GM12891 (cell line): ENCODE data around the gene ZFPM1.

ENCODE experiments used
- DNase-seq: peaks from one replicate; pipeline ENCODE4 v3.0.0; 2011; ENCODE audit warnings: low spot score; ENCODE audit not compliant: insufficient read length
- FAIRE-seq: peaks from 2 replicates; lab custom pipeline; 2011; peaks lifted over from hg19 to GRCh38; lab: Jason Lieb, UNC
- PAX5 ChIP-seq: IDR thresholded peaks from 2 replicates; pipeline ENCODE4 v1.6.1; 2011; ENCODE audit warnings: low read length, moderate library complexity, mild to moderate bottlenecking; ENCODE audit not compliant: insufficient read depth, severe bottlenecking
- POLR2A ChIP-seq: IDR thresholded peaks from 2 replicates; pipeline ENCODE4 v1.6.1; 2011; ENCODE audit warnings: low read depth, low read length, control low read depth
- POLR2AphosphoS5 ChIP-seq: IDR thresholded peaks from 2 replicates; pipeline ENCODE4 v1.6.1; 2011; ENCODE audit warnings: low read depth, low read length, control low read depth
- POU2F2 ChIP-seq: IDR thresholded peaks from 2 replicates; pipeline ENCODE4 v1.6.1; 2011; ENCODE audit warnings: low read depth, mild to moderate bottlenecking, control low read depth, low read length, moderate library complexity
- SPI1 ChIP-seq: IDR thresholded peaks from 2 replicates; pipeline ENCODE4 v1.6.1; 2011; ENCODE audit warnings: low read depth, low read length, control low read depth
- TAF1 ChIP-seq: IDR thresholded peaks from 2 replicates; pipeline ENCODE4 v1.6.1; 2011; ENCODE audit warnings: low read depth, low read length, control low read depth

The ZFPM1 gene

DNA sequence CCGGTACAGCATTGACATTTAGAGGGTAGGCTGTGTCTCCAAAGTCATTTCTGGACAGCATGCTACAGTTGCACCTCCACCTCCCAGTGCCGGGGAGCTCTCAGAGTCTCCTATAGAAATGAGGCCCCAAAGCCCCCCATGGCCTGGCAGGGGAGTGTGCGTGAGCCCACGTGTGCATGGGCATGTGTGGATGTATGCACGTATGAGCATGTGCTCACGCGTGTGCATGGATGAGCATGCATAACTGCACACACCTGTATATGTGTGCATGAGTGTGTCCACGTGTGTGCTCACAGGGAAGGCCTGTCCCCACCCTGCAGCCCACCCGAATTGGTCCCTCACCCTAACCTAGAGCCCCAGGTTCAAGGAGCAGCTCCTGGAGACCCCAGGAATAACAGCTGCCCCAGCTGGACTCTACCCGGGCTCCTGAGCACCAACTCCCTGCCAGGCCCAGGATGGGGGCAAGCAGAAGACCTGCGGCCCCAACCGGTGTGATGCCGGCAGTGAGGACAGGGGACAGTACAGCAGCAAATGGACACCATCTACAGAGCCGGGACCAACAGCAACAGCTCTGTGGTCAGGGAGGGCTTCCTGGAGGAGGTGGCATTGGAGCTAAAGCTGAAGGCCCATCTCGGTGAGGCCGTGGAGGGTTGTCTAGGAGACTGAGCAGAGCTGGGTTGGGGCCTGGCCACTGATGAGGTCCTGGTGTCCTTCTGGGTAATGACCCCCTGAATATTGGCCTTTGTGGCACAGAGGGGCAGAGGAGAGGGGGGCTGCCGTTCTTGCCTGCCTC lies 35.2 kb upstream of the ZFPM1 start:
- DNase-seq (no peak), FAIRE-seq (no peak)
- no peak for TF ChIP-seq POU2F2
- no peak for TF ChIP-seq TAF1
- no peak for TF ChIP-seq POLR2A
- TF ChIP-seq PAX5: no peak
- TF ChIP-seq SPI1: no peak
- TF ChIP-seq POLR2AphosphoS5: no peak

DNA sequence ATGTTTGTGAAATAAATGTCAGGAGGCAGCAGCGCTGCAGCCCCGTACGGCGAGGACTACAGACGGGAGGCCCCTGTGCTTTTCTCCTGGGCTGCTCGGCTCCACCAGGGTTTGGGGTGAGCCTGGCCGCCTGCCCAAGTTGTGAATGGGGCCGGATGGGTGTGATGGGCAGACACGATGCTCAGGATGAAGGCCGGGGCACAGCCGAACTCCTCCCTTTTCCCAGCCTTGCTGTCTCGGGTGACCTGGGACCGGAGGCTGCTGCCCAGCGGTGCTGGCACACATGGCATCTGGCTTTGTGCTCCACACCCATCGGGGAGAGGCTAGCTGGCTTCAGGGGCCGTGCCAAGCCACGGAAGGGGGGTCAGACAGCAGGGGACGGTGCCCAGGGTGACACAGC lies 34.2 kb upstream of the ZFPM1 start:
- DNase-seq (no peak), FAIRE-seq (no peak)

DNA sequence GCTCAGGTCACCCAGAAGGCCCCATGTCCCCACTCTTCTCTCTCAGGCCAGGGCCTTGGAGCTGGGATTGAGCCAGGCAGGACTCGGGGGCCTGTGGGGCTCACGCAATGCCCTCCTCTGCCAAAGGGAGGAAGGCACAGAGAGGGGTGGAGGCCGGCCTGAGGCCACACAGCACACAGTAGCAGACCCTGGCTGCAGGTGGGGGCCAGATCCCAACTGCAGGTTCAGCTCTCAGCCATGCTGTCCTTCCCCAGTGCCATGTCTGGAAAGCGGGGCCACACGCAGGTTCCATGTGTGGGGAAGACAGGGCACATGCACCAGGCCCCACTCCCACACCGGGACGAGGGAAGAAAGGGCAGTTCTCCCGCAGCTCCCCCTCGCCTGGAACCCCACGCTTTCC lies 33.3 kb upstream of the ZFPM1 start:
- FAIRE-seq: no peak
- DNase-seq: no peak
- TF ChIP-seq PAX5: no peak
- no peak for TF ChIP-seq SPI1
- no peak for TF ChIP-seq TAF1
- no peak for TF ChIP-seq POU2F2
- TF ChIP-seq POLR2AphosphoS5: no peak
- no peak for TF ChIP-seq POLR2A

More for the DNA sequence above, 34.2 kb upstream of the ZFPM1 start:
- TF ChIP-seq SPI1 (no peak), POLR2AphosphoS5 (no peak), POLR2A (no peak), PAX5 (no peak), POU2F2 (no peak), TAF1 (no peak)

DNA sequence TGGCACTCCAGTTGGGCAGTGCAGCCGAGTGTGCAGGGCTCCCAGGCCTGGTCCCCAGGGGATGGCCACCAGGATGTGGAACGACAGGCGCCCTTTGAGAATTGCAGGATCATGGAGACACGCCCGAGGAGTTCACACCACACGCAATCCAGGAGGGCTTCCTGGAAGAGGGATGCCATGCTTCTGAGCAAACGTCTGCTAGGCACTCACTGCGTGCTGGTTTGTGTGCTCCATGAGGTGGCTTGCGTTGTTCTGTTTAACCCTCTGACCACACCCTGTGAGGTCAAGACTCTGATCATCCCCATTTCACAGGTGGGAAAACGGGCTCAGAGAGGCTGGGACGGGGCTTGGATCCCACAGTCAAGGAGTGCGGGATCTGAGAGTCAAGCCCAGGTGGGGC lies 32.6 kb upstream of the ZFPM1 start:
- DNase-seq (no peak), FAIRE-seq (no peak)
- no peak for TF ChIP-seq SPI1
- TF ChIP-seq PAX5: no peak
- no peak for TF ChIP-seq TAF1
- TF ChIP-seq POU2F2: no peak
- no peak for TF ChIP-seq POLR2A
- TF ChIP-seq POLR2AphosphoS5: no peak

DNA sequence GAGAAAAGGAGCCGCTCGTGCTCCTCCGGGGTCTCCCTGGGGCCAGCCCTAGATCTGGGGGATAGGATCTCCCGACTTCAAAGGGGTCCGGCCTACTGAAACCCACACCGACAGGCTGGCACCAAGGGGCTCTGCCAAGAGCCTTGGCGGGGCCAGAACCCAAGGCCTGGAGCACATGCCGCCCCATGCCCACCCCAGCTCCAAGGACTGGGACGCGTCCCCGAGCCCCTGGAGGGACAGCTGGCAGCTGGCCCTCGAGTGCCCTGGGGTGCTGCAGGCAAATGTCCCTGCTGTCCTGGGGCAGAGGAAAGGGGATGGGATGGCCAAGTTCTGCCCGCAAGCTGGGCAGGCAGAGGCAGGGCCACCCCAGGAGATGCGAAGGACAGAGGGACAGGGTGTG lies 31.8 kb upstream of the ZFPM1 start:
- no peak for TF ChIP-seq POU2F2
- no peak for TF ChIP-seq PAX5
- no peak for TF ChIP-seq POLR2A
- TF ChIP-seq TAF1: no peak
- TF ChIP-seq SPI1: no peak
- TF ChIP-seq POLR2AphosphoS5: no peak
- no peak for FAIRE-seq
- no peak for DNase-seq

DNA sequence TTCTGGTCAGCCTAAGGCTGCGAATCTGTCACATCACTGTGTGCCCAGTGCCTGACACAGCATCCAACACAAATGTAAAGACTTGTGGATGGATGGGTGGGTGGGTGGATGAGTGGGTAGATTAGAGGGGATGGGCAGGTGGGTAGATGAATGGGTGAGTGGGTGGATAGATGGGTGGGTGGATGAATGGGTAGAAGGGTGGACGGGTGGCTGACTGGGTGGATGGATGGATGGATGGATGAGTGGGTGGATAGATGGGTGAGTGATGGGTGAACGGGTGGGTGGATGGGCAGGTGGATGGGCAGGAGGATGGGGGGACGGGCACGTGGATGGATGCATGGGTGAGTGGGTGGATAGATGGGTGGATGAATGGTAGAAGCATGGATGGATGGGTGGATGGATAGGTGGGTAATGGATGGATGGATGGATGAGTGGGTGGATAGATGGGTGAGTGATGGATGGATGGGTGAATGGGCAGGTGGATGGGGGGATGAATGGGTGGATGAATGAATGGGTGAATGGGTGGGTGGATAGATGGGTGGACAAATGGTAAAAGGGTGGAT lies 31.1 kb upstream of the ZFPM1 start:
- no peak for DNase-seq
- FAIRE-seq: no peak
- TF ChIP-seq SPI1 (no peak), POU2F2 (no peak), TAF1 (no peak), POLR2A (no peak), PAX5 (no peak), POLR2AphosphoS5 (no peak)

DNA sequence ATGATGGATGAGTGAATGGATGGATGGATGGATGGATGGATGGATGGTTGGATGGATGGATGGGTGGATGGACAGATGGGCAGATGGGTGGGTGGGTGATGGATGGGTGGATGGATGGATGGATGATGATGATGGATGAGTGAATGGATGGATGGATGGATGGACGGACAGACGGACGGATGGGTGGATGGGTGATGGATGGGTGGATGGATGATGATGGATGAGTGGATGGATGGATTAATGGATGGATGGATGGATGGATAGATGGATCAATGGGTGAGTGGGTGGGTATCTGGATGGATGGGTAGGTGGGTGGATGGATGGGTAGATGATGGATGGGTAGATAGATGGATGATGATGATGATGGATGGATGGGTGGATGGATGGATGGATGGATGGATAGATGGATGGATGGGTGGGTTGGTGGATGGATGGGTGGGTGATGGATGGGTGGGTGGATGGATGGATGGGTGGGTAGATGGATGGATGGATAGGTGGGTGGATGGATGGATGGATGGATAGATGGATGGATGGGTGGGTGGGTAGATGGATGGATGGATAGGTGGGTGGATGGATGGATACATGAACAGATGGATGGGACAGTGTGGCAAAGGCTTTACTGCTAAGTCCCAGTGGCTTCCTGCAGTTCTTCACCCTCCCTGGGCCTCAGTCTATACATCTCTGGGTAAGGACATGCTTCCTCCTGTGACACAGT lies 30.2 kb upstream of the ZFPM1 start:
- DNase-seq (no peak), FAIRE-seq (no peak)
- TF ChIP-seq POLR2A: no peak
- no peak for TF ChIP-seq TAF1
- TF ChIP-seq PAX5: no peak
- TF ChIP-seq SPI1: no peak
- no peak for TF ChIP-seq POU2F2
- no peak for TF ChIP-seq POLR2AphosphoS5

DNA sequence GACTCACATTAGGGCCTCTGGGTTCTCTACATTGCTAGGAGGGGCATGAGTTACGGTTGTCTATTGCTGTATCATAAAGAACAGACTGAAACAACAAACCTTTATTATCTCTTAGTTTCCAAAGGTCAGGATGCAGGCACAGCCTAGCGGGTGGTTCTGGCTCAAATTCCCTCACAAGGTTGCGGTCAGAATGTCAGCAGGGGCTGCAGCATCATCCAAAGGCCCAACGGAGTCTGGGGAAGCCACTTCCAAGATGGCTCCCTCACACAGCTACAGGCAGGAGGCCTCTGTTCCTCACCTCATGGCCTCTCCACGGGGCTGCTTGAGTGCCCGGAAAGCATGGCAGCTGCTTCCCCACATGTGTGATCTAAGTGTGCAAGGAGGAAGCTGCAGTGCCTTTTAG lies 29.6 kb upstream of the ZFPM1 start:
- DNase-seq (no peak), FAIRE-seq (no peak)
- TF ChIP-seq POU2F2 (no peak), TAF1 (no peak), POLR2A (no peak), POLR2AphosphoS5 (no peak), SPI1 (no peak), PAX5 (no peak)

DNA sequence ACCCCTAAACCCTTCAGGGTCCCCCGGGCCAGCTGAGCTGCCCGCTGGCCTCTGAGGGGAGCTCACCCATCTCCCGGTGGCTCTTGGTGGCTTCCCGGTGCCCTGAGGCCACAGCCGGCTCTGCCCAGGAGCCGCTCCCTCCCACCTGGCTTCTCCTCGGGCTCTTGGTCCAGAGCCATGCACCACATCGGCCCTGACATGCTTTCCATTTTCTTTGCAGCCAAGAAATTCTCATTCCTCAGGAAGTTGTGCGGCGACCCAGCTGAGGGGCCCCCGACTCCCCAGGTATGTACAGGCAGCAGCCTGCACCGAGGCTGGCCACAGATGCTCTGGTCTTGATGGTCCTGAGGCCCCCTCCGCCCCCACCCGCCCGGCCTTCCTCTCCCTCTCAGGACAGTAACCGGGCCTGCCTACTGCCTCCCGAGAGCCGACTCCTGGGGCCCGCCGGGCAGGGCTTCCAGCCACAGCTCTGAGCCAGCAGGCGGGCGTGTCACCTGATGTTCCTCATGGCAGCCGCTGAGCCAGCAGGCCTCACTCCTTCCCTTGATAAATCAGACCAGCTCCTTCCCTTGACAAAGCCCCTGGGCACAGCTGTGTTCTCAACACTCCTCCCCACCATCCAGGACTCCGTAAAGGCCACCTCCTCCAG lies 28.4 kb upstream of the ZFPM1 start:
- no peak for TF ChIP-seq POLR2AphosphoS5
- FAIRE-seq (no peak), DNase-seq (no peak)
